SK-N-SH (cell line): ENCODE data around the gene ITLN1. TPM values are rescaled to one million over a fixed set of nuclear protein-coding genes. Genes with fewer than 3 reads are reported as not detected.

Source experiments
- CTCF ChIA-PET: fragments of 300-600, 350-600 bp; formaldehyde crosslinking; extraction: SDS; loops from one replicate; lab custom pipeline; 2021; lab: Yijun Ruan, JAX
- POLR2A ChIA-PET: fragments of 350-600 bp; sonication (Branson Sonifier 250); formaldehyde crosslinking; extraction: SDS; loops from one replicate; lab custom pipeline; 2020; ENCODE audit warnings: antibody characterized with exemption, inconsistent platforms; lab: Yijun Ruan, JAX
- DNase-seq: peaks from one replicate; pipeline ENCODE4 v3.0.0; 2012
- H2AFZ ChIP-seq: fragments of 200-600 bp; sonication (generic); 2 replicates; pipeline ENCODE4 v1.8.1; 2016; ENCODE audit warnings: antibody characterized with exemption, mild to moderate bottlenecking, low read depth
- H3F3A ChIP-seq: fragments of 200-600 bp; sonication (generic); replicated peaks from 2 replicates; pipeline ENCODE3; 2016; ENCODE audit warnings: antibody characterized with exemption, mild to moderate bottlenecking; ENCODE audit not compliant: insufficient read depth
- H3K27ac ChIP-seq, 2 experiments: fragments of 200-500 bp in 1 of 2; fragments of 200-600 bp in 1 of 2; sonication (Bioruptor generic) in 1 of 2; sonication (generic), shearing (Covaris generic) in 1 of 2; 2 replicates each; pipeline versions ENCODE4 v1.5.1 to v1.6.1; 2014 to 2016; ENCODE audit warnings: low read depth in 2 of 2, inconsistent platforms in 1 of 2, low read length in 1 of 2, mild to moderate bottlenecking in 1 of 2, mixed read lengths in 1 of 2
- H3K27me3 ChIP-seq: fragments of 200-600 bp; sonication (generic), shearing (Covaris generic); 2 replicates; pipeline ENCODE4 v1.6.1; 2016; ENCODE audit warnings: mixed run types; ENCODE audit not compliant: insufficient read depth
- H3K36me3 ChIP-seq, 2 experiments: fragments of 200-500 bp in 1 of 2; fragments of 200-600 bp in 1 of 2; sonication (Bioruptor generic) in 1 of 2; sonication (generic) in 1 of 2; replicated peaks in 1 of 2; 2 replicates each; pipeline versions ENCODE3 to v1.5.1; 2014 to 2016; ENCODE audit warnings: low read length in 1 of 2, mild to moderate bottlenecking in 1 of 2; ENCODE audit not compliant: insufficient read depth in 2 of 2, control insufficient read depth in 1 of 2
- H3K4me1 ChIP-seq, 2 experiments: fragments of 200-500 bp in 1 of 2; fragments of 200-600 bp in 1 of 2; sonication (Bioruptor generic) in 1 of 2; sonication (generic), shearing (Covaris generic) in 1 of 2; 2 replicates each; pipeline versions ENCODE4 v1.5.1 to v1.6.1; 2014 to 2016; ENCODE audit warnings: low read depth in 1 of 2, low read length in 1 of 2, mixed run types in 1 of 2; ENCODE audit not compliant: insufficient read depth in 2 of 2, control insufficient read depth in 1 of 2
- H3K4me2 ChIP-seq: fragments of 200-600 bp; sonication (generic), shearing (Covaris generic); 2 replicates; pipeline ENCODE4 v1.6.1; 2017; ENCODE audit warnings: mixed run types
- H3K4me3 ChIP-seq, 2 experiments: fragments of 200-500 bp in 1 of 2; fragments of 200-600 bp in 1 of 2; sonication (Bioruptor generic) in 1 of 2; sonication (generic), shearing (Covaris generic) in 1 of 2; 2 replicates each; pipeline versions ENCODE4 v1.5.1 to v1.8.1; 2014 to 2016; ENCODE audit warnings: low read depth in 2 of 2, inconsistent platforms in 1 of 2, low read length in 1 of 2, mild to moderate bottlenecking in 1 of 2, mixed read lengths in 1 of 2, moderate library complexity in 1 of 2
- H3K79me2 ChIP-seq: fragments of 200-600 bp; sonication (generic); 2 replicates; pipeline ENCODE4 v1.8.1; 2017; ENCODE audit warnings: mild to moderate bottlenecking; ENCODE audit not compliant: insufficient read depth
- H3K9ac ChIP-seq: fragments of 200-600 bp; sonication (generic); 2 replicates; pipeline ENCODE4 v1.6.1; 2017; ENCODE audit warnings: mixed run types
- H3K9me2 ChIP-seq: fragments of 200-600 bp; sonication (generic); 2 replicates; pipeline ENCODE4 v1.6.1; 2017; ENCODE audit warnings: mixed run types
- H3K9me3 ChIP-seq: fragments of 200-600 bp; sonication (generic); 2 replicates; pipeline ENCODE4 v1.6.1; 2017; ENCODE audit warnings: mixed run types, mild to moderate bottlenecking, moderate library complexity
- H4K20me1 ChIP-seq: fragments of 200-600 bp; sonication (generic); 2 replicates; pipeline ENCODE4 v1.6.1; 2017; ENCODE audit warnings: mild to moderate bottlenecking, mixed run types; ENCODE audit not compliant: insufficient read depth
- CHD2 ChIP-seq: fragments of 150-350 bp; IDR thresholded peaks from 2 replicates; pipeline ENCODE4 v1.6.1; 2018; ENCODE audit warnings: low read length; ENCODE audit not compliant: partially characterized antibody
- CTCF ChIP-seq: fragments of 200-600 bp; sonication (generic); IDR thresholded peaks from 2 replicates; pipeline ENCODE4 v1.6.1; 2017; ENCODE audit warnings: antibody characterized with exemption, mild to moderate bottlenecking, moderate library complexity
- EP300 ChIP-seq, 2 experiments: IDR thresholded peaks; 2 replicates each; pipeline versions ENCODE4 v1.4.0 to v1.6.1; 2012; ENCODE audit warnings: borderline replicate concordance in 1 of 2, low read depth in 1 of 2, low read length in 1 of 2
- EZH2phosphoT487 ChIP-seq: fragments of 200-600 bp; sonication (generic); IDR thresholded peaks from 2 replicates; pipeline ENCODE4 v1.6.1; 2017; ENCODE audit warnings: low read depth, mixed run types, mild to moderate bottlenecking, antibody characterized with exemption, moderate library complexity, borderline replicate concordance
- FOSL2 ChIP-seq: IDR thresholded peaks from 2 replicates; pipeline ENCODE4 v1.4.0; 2012; ENCODE audit warnings: low read depth, mild to moderate bottlenecking, moderate library complexity, borderline replicate concordance
- FOXJ3 ChIP-seq: sonication (generic); formaldehyde crosslinking; IDR thresholded peaks from 2 replicates; pipeline ENCODE4 v1.5.1; 2020; ENCODE audit warnings: mild to moderate bottlenecking, missing genetic modification reagents
- FOXM1 ChIP-seq: IDR thresholded peaks from 2 replicates; pipeline ENCODE4 v1.4.0; 2012; ENCODE audit warnings: low read depth, mild to moderate bottlenecking
- JUND ChIP-seq: IDR thresholded peaks from 2 replicates; pipeline ENCODE4 v1.4.0; 2012
- MEF2A ChIP-seq: IDR thresholded peaks from 2 replicates; pipeline ENCODE4 v1.4.0; 2012; ENCODE audit warnings: low read depth, borderline replicate concordance
- MXI1 ChIP-seq: IDR thresholded peaks from 2 replicates; pipeline ENCODE4 v1.6.1; 2012; ENCODE audit warnings: mild to moderate bottlenecking, low read depth, low read length, improper control_type of control experiment
- NFIC ChIP-seq: IDR thresholded peaks from 2 replicates; pipeline ENCODE4 v1.4.0; 2012; ENCODE audit warnings: borderline replicate concordance
- POLR2AphosphoS5 ChIP-seq: IDR thresholded peaks from 2 replicates; pipeline ENCODE4 v1.6.1; 2012; ENCODE audit warnings: low read depth, low read length
- RAD21 ChIP-seq: IDR thresholded peaks from 2 replicates; pipeline ENCODE4 v1.6.1; 2012; ENCODE audit warnings: mild to moderate bottlenecking, low read length
- RFX5 ChIP-seq: IDR thresholded peaks from 2 replicates; pipeline ENCODE4 v1.6.1; 2012; ENCODE audit warnings: mild to moderate bottlenecking, improper control_type of control experiment, low read length
- RXRA ChIP-seq: IDR thresholded peaks from 2 replicates; pipeline ENCODE4 v1.4.0; 2012; ENCODE audit warnings: low read depth, mild to moderate bottlenecking, borderline replicate concordance
- SMC3 ChIP-seq: IDR thresholded peaks from 2 replicates; pipeline ENCODE4 v1.6.1; 2012; ENCODE audit warnings: low read depth, low read length, improper control_type of control experiment
- TEAD4 ChIP-seq: IDR thresholded peaks from 2 replicates; pipeline ENCODE4 v1.4.0; 2012; ENCODE audit warnings: mild to moderate bottlenecking, borderline replicate concordance; ENCODE audit not compliant: insufficient read depth
- USF1 ChIP-seq: IDR thresholded peaks from 2 replicates; pipeline ENCODE4 v1.4.0; 2012; ENCODE audit warnings: low read depth, borderline replicate concordance
- ZBTB33 ChIP-seq: IDR thresholded peaks from 2 replicates; pipeline ENCODE4 v1.4.0; 2012; ENCODE audit warnings: low read depth, borderline replicate concordance
- WGBS: methylation state at CpG from one replicate; pipeline ENCODE4 v1.1.6; 2017; ENCODE audit warnings: low lambda C conversion rate; 5-methylcytosine and 5-hydroxymethylcytosine counted together
- polyA plus RNA-seq, 3 experiments: library from polyadenylated mRNA; depleted of rRNA; stranded (reverse); fragments of >200 nt; gene quantifications; 2 replicates each; pipeline ENCODE4 v1.2.3, GENCODE V29; 2012
- TF ChIP-seq, protein P1 (sequence below): IDR thresholded peaks from 2 replicates; pipeline ENCODE4; 2012

Gene ITLN1
- polyA plus RNA-seq, 1 of the 3 experiments (the other 2 are of a cell fraction): not detected

GRCh38 chr1:160850541-160850940 lies 34.4 kb downstream of the ITLN1 start:
- Histone ChIP-seq H3K4me1 (no peaks in the 10 kb centered on the region), H3K9me3 (no peaks in the 10 kb centered on the region; the same call in 1 of the 2 replicates), H3K9ac (no peak overlapping the region), H3K4me2 (no peak overlapping the region), H3K36me3 (no peaks in the 10 kb centered on the region), H2AFZ (no peak overlapping the region), H3K9me2 (no peaks in the 10 kb centered on the region), H4K20me1 (no peaks in the 10 kb centered on the region), H3F3A (no peaks in the 10 kb centered on the region), H3K27me3 (peaks cover 14% of the 10 kb centered on the region; the same call in 1 of the 2 replicates), H3K4me3 (no peak overlapping the region)
- WGBS: 3% methylated on average over 5 of the region's 5 CpGs
- no peak for DNase-seq
- ChIA-PET POLR2A (no interaction called here), CTCF (interaction anchor here (1.6 kb wide), 1 partner anchor 139 kb away, joined by 5 read pairs; no protein-coding TSS in a partner anchor)
- TF ChIP-seq SMC3 (no peak), RFX5 (no peak), JUND (no peak), FOSL2 (no peak), CHD2 (no peak), FOXM1 (no peak), RXRA (no peak), NFIC (no peak), CTCF (no peak), MXI1 (no peak), FOXJ3 (CRISPR knock-in tag) (no peak), EZH2phosphoT487 (no peak), RAD21 (no peak), POLR2AphosphoS5 (no peak), EP300 (IDR thresholded peaks at IDR 0.05; ENCODE audit: borderline replicate concordance in 1 of 2, low read depth in 1 of 2, low read length in 1 of 2) (no peak), MEF2A (no peak)
- TF ChIP-seq, protein P1, sequence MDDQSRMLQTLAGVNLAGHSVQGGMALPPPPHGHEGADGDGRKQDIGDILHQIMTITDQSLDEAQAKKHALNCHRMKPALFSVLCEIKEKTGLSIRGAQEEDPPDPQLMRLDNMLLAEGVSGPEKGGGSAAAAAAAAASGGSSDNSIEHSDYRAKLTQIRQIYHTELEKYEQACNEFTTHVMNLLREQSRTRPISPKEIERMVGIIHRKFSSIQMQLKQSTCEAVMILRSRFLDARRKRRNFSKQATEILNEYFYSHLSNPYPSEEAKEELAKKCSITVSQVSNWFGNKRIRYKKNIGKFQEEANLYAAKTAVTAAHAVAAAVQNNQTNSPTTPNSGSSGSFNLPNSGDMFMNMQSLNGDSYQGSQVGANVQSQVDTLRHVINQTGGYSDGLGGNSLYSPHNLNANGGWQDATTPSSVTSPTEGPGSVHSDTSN: no peak
- TF ChIP-seq, all 33 proteins: peak for 0
- no peaks in the 10 kb centered on the region for H3K79me2 ChIP-seq
- no peak overlapping the region for H3K27ac ChIP-seq

GRCh38 chr1:160846281-160846680 lies 38.7 kb downstream of the ITLN1 start:
- no peaks in the 10 kb centered on the region for H3K4me1 ChIP-seq
- no peaks in the 10 kb centered on the region for H3F3A ChIP-seq
- H3K36me3 ChIP-seq: no peaks in the 10 kb centered on the region
- H3K9ac ChIP-seq: no peak overlapping the region
- no peaks in the 10 kb centered on the region; the same call in 1 of the 2 replicates for H3K9me3 ChIP-seq
- H3K27ac ChIP-seq: no peak overlapping the region
- no peak overlapping the region for H3K4me2 ChIP-seq
- H4K20me1 ChIP-seq: no peaks in the 10 kb centered on the region
- peaks cover 18% of the 10 kb centered on the region; the same call in 1 of the 2 replicates for H3K27me3 ChIP-seq
- no peak for DNase-seq
- 11% methylated on average over 12 of the region's 12 CpGs for WGBS
- no peaks in the 10 kb centered on the region for H3K9me2 ChIP-seq
- H2AFZ ChIP-seq: no peak overlapping the region
- H3K4me3 ChIP-seq: no peak overlapping the region
- no peak for TF ChIP-seq EZH2phosphoT487
- TF ChIP-seq FOXM1: no peak
- no peak for TF ChIP-seq CHD2
- no peak for TF ChIP-seq POLR2AphosphoS5
- no peak for TF ChIP-seq TEAD4
- TF ChIP-seq JUND: no peak
- TF ChIP-seq RXRA: no peak
- TF ChIP-seq EP300 (IDR thresholded peaks at IDR 0.05; ENCODE audit: borderline replicate concordance in 1 of 2, low read depth in 1 of 2, low read length in 1 of 2): no peak
- no peak for TF ChIP-seq ZBTB33
- no peak for TF ChIP-seq SMC3
- TF ChIP-seq, protein P1: no peak
- TF ChIP-seq FOSL2: no peak
- no peak for TF ChIP-seq USF1
- no peak for TF ChIP-seq MXI1
- POLR2A ChIA-PET: no interaction called here
- CTCF ChIA-PET: no interaction called here
- no peaks in the 10 kb centered on the region for H3K79me2 ChIP-seq
